Heart left ventricle (tissue), 13 donors: ENCODE results near the gene KCNJ16.

Source experiments
- CTCF ChIP-seq, 12 donors: fragments of 200-600 bp; sonication (generic) in 4 of 12; IDR thresholded peaks; one replicate each; pipeline versions ENCODE4 v1.5.0 to v1.8.0; 2018 to 2022; ENCODE audit warnings: antibody characterized with exemption in 12 of 12, mild to moderate bottlenecking in 5 of 12
- POLR2A ChIP-seq, 2 donors: fragments of 450-650 bp; IDR thresholded peaks; one replicate each; pipeline ENCODE4 v1.6.1; 2017; ENCODE audit warnings: antibody characterized with exemption in 2 of 2, mild to moderate bottlenecking in 2 of 2, moderate library complexity in 2 of 2
- donor health status: ischemic (EF 13 %, LVEDD 7.1; RV severe dilation, severe dysfunction).
- donor health status: DM: no; HTN: yes; CAD: no.
- donor health status: DM: no; HTN: no; CAD: no.
- donor health status: ischemic (EF 25% LVEDD 6.9; RV normal size, moderate dysfunction).
- donor health status: ischemic (EF 25% LVEDD 5.7; RV mildly dilated, moderate dysfunction).
- donor health status: ischemic (EF 35%, LVEDD 5.7; RV mildly dilated, moderate dysfunction).
- donor health status: nonischemic (EF 11% LVEDD 7.7; RV severe dilation, severe dysfunction).
- donor health status: DM: yes; HTN: yes; CAD: no.
- donor health status: PGD.
- donor health status: ischemic (EF 29% LVEDD 5.4; RV normal size, mild dysfunction).
- donor health status: nonischemic (EF 23%, LVEDD 6.1; RV moderate dilation, normal function).

GRCh38 chr17:70172923-70173322, 97.9 kb downstream of the KCNJ16 start:
- TF ChIP-seq CTCF (IDR thresholded peaks at IDR 0.05) (no peak), POLR2A (IDR thresholded peaks at IDR 0.05) (no peak)
